Right lobe of liver (tissue), 4 donors: ENCODE measurements around the gene OTOP3.

Experiments used
- POLR2A ChIP-seq: fragments of 450-650 bp; IDR thresholded peaks from one replicate; pipeline ENCODE4 v1.6.1; 2017; ENCODE audit warnings: antibody characterized with exemption, mild to moderate bottlenecking
- TF ChIP-seq, protein P1 (sequence below), 4 donors: fragments of 200-600 bp in 3 of 4; fragments of 450-650 bp in 1 of 4; IDR thresholded peaks; one replicate each; pipeline versions ENCODE4 v1.5.1 to v1.8.0; 2016 to 2022; ENCODE audit warnings: antibody characterized with exemption in 4 of 4, mild to moderate bottlenecking in 2 of 4
- donor health status: DM: no; HTN: no; CAD: no.
- donor health status: DM: no; HTN: no; CAD: no.
- donor health status: DM: no; HTN: yes; CAD: no.

DNA sequence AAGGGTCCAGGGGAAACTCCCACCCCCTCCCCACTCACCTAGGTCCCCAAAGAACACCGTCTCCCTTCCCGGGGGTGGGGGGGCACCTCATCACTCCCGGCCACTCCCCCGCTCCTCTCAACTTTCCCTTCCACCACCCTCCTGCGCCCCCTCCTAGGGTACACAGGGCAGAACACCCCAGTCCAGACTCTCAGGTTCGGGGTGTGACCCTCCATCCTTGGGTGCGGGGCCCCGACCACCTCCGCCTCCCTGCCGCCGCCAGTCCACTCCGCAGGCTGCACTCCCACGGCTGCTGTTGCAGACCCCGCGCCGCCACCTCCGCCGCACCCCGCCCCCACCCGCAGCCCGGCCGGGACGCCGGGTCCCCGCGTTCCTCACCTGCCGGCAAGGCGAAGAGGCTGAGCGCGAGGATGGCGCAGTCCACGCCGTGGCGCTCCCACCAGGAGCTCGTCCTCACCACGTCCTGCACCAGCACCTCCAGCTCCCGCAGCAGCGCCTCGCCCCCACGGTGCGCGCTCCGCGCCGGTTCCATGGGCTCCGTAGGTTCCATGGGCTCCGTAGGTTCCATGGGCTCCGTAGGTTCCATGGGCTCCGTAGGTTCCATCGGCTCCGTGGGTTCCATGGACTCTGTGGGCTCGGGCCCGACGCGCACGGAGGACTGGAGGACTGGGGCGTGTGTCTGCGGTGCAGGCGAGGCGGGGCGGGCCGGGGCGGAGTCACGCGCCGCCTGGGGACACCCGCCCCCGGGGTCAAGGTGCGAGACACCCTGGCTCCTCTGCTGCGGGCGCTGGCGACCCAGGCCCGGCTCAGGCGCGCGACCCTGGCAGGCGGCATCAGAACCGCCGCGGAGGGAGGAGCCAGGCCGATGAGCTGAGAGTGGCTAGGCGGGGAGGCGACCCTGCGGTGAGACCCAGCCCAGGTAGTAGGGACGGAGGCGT lies 42.5 kb upstream of the OTOP3 start, which contains the start of gene FADS6:
- TF ChIP-seq, protein P1, sequence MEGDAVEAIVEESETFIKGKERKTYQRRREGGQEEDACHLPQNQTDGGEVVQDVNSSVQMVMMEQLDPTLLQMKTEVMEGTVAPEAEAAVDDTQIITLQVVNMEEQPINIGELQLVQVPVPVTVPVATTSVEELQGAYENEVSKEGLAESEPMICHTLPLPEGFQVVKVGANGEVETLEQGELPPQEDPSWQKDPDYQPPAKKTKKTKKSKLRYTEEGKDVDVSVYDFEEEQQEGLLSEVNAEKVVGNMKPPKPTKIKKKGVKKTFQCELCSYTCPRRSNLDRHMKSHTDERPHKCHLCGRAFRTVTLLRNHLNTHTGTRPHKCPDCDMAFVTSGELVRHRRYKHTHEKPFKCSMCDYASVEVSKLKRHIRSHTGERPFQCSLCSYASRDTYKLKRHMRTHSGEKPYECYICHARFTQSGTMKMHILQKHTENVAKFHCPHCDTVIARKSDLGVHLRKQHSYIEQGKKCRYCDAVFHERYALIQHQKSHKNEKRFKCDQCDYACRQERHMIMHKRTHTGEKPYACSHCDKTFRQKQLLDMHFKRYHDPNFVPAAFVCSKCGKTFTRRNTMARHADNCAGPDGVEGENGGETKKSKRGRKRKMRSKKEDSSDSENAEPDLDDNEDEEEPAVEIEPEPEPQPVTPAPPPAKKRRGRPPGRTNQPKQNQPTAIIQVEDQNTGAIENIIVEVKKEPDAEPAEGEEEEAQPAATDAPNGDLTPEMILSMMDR (IDR thresholded peaks at IDR 0.05), result no peak
- no peak for TF ChIP-seq POLR2A
